Keratinocyte (primary cell): Measurements from ENCODE around the gene APH1B.

Source experiments
- EZH2 ChIP-seq: IDR thresholded peaks from one replicate; pipeline ENCODE4 v1.6.1; 2012; ENCODE audit warnings: inconsistent platforms, mild to moderate bottlenecking, low read length, moderate library complexity
- TF ChIP-seq, protein P1 (sequence below), 3 experiments: IDR thresholded peaks in 1 of 3; conservative IDR thresholded peaks in 1 of 3; optimal IDR thresholded peaks in 1 of 3; 2 replicates in 2 of 3; 3 replicates in 1 of 3; pipeline versions ENCODE3 to v1.5.1; 2011; ENCODE audit warnings: low read length in 3 of 3, mild to moderate bottlenecking in 3 of 3, moderate library complexity in 2 of 3, control low read depth in 1 of 3, inconsistent platforms in 1 of 3; ENCODE audit not compliant: insufficient read depth in 2 of 3; ENCODE audit errors: extremely low read depth in 1 of 3

DNA sequence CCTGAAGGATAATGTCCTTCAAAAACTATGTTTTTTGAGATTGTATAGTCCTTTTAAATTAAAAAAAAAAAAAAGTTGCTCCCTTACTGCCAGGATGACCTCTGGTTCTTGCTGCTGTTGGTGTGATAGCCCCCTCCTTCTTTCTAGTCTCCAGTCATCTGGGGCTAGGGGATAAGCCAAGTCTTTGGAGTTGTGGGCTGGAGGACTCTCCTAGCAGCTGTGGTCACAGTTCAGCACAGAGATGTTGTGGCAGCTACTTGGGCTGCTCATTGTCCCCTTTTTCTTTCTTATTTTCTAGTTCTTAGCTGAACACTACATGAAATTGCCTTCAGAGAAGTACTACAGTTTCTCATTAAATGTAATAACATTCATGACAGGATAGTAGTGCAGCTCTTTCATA is 39.2 kb upstream of the APH1B start:
- TF ChIP-seq, protein P1, sequence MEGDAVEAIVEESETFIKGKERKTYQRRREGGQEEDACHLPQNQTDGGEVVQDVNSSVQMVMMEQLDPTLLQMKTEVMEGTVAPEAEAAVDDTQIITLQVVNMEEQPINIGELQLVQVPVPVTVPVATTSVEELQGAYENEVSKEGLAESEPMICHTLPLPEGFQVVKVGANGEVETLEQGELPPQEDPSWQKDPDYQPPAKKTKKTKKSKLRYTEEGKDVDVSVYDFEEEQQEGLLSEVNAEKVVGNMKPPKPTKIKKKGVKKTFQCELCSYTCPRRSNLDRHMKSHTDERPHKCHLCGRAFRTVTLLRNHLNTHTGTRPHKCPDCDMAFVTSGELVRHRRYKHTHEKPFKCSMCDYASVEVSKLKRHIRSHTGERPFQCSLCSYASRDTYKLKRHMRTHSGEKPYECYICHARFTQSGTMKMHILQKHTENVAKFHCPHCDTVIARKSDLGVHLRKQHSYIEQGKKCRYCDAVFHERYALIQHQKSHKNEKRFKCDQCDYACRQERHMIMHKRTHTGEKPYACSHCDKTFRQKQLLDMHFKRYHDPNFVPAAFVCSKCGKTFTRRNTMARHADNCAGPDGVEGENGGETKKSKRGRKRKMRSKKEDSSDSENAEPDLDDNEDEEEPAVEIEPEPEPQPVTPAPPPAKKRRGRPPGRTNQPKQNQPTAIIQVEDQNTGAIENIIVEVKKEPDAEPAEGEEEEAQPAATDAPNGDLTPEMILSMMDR (optimal IDR thresholded peaks at IDR 0.05 in 1 of 3, IDR thresholded peaks at IDR 0.05 in 1 of 3, conservative IDR thresholded peaks at IDR 0.05 in 1 of 3; ENCODE audit: extremely low read depth in 1 of 3, insufficient read depth in 2 of 3, low read length in 3 of 3) = no peak
- TF ChIP-seq EZH2 = no peak
